GM18858 (cell line): ENCODE measurements around the gene KIF25.

ENCODE experiments used
- ATAC-seq: cut with Tn5 transposase; IDR thresholded peaks from one replicate; pipeline ENCODE4 v1.9.1; 2021; ENCODE audit not compliant: unreplicated experiment

Gene KIF25

DNA sequence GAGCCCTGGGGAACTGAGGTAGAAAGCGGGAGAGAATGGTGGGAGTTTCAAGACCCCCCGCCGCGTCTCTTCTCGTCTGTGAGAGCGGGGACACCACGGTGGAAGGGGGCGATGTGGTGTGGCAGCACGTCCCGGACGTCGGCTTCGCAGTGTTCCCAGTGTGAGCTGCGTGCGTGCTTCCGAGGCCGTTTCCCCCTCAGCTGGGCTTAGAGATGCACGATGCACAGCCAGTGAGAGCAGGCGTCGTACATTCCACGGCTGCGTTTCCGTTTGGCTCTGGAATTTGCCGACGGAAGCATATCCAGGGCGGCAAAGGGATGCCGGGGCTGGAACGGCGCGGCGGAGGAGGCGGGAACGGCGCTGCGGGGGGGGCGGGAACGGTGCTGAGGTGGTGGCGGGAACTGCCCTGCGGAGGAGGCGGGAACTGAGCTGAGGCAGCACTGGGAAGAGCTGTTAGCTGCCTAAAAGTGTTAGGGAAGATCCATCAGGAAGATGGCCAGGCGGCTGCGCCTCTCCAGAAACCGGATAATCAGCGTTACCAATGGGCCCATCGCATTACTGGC, 37.7 kb downstream of the KIF25 start:
- no peak for ATAC-seq

DNA sequence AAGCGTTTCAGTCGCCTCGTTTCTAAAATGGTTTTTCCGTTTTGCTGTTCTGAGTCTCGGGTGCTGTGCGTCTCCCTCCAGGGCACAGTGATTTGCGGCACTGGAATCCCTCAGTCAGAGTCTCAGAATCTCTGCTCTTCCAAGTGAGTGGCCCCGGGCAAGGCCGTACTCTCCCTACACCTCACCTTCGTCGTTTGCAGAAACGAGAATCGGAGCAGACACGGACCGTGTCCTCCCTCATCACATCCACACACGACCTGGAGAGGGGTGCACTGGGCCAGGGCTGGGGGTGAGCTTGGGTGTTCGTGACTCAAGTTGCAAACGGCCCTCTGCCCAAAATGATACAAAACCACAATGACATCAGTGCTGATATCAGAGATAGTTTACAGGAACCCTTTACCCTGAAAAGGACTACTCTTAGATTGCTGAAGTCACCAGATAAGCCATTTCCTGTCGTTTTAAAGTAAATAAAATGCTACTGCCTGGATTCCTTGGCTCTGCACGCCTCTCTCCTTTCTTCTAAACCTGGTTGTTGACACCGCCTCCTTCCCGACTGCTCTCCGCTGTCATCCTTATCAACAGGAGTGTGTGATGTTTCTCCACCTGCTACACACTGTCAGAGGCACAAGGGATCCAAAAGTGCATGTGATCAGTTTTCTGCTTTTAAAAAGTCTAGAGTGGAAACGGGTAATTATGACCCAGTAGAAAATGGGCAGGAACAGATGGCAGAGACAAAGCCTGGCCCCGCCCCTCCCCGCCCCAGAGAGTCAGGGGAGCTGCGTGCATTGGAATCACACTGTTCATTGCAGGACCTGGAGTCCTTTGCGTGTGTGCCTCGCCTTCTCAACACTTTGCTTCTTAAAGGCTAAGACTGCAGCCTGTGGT, 38.4 kb downstream of the KIF25 start:
- no peak for ATAC-seq

DNA sequence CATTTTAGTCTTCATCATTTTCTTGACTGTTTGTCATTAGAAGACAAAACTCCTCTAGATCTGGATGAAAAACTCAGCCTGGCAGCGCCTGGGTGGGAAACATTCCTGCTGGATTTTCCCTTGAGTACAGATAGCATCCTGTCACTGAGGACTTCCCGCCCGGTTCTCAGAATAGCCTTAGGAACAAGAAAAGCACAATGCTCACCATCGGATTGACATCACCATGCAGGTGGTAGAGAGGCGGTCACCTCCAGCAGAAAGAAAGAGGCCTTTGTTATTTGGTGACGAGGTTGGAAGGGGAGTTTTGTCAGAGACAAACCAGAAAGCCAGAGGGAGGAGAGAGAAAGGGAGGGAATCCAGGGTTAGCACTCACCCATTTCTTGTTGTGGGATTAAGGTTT, 39.8 kb downstream of the KIF25 start:
- ATAC-seq: no peak

DNA sequence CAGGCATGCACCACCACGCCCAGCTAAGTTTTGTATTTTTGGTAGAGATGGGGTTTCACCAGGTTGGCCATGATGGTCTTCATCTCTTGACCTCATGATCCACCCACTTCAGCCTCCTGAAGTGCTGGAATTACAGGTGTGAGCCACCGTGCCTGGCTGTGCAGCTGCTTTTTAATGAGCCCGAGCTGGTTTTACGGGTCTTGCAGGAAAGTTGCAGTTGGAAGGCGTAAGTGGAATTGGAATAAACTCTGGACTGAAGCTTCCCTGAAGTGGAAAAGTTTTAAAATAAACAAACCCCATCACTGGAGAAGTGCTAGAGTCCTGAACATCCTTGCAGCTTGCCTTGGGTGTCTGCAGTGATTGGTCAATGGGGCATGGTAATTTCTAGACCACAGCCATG, 40.4 kb downstream of the KIF25 start:
- ATAC-seq: no peak

DNA sequence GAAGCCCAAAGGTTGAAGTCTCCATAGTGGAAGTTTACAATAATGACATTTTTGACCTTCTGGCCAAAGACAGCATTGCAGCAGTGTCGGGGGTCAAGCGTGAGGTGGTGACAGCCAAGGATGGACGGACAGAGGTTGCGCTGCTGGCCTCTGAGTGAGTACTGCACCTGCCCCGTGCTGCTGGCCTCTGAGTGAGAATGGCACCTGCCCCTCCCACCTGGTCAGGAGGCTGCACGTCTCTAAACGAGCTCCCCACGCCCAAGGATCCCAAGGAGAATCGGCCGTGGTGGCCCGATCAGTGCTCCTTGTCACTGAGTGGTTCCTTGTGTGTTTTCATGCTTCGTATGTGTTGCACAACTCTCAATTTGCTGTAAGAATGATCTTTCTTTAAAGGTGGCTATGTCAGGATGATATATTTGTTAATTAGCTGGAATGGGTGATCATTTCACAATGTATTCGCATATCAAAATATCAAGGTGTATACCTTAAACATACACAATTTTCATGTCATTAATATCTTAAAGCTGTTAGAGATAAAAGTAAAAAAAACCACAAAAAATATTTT, 41.2 kb downstream of the KIF25 start:
- no peak for ATAC-seq

DNA sequence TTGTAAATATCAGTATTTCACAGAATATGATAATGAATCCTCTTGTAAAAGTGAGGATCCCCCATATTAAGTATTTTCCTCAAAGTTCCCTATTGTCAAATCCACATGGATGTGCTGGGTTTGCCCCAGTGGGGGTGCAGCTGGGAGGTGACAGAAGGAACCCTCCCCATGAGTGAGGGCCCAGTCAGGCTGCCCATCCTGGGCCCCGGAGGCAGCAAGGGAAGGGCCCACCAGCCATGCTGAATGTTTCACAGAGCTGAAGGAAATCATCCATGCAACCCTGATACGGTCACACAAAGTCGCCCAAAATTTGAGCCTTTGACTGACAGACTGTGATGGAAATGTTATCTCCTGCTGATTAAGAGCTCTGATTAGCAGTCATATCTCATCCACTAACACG, 41.8 kb downstream of the KIF25 start:
- ATAC-seq: no peak

DNA sequence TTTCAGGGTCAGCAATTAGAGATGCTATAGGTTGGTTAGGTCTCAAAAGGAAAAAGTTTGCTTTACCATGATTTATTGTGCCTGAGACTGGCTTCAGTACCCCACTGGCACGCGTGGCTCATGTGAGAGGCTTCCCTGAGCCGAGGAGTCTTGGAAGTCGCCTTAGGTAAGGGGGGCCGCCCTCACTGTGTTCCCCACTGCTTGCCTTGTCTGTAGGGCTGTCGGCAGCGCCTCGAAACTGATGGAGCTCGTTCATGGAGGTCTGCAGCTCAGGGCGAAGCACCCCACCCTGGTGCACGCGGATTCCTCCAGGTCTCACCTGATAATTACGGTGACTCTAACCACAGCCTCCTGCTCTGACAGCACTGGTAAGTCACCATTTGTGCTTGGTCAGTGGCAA, 42.4 kb downstream of the KIF25 start:
- ATAC-seq: no peak

DNA sequence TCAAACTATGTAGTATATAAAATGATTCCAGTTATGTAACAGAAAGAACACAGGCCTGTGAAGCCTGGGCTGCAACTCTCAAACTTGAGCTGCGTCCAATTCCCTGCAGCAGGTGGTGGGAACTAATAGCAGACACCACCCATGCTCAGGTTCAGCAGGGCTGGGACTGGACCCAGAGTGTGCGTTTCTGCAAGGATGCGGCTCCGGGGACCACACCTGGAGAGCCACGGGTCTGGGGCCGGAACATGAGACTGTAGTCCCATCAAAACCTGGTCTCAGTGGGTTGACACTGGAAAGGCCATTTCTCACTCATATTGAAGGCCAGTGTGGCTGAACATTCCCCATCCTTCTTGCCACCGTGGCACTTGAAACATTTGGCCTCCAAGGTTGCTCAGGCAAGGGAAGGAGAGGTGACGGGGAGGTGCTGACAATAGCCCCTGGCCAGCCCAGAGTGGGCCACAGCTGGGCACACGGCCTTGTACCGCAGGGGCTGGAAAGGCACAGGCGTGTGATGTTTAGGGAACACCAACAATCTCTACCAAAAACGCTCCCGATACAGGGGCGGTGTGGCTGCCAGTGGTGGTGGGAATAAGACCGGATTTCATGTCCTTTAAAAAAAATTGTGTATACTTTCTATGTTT, 43.5 kb downstream of the KIF25 start:
- no peak for ATAC-seq

DNA sequence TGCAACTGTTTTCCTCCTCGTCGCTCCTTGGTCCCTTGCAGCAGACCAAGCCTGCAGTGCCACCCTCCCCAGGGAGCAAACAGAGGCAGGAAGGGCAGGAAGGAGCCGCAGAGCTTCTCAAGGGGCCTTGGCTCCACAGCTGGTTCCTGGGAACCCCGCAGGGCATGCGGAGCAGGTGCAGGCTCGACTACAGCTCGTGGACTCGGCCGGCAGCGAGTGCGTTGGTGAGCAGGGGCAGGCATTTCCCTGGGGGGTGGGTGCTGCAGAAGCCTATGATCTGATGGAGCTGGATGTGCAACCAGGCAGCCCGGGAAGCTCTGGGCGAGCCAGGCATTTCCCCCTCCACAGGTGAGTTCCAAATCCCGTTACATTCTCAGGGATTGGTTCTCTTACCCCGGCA, 44.5 kb downstream of the KIF25 start:
- ATAC-seq: no peak

DNA sequence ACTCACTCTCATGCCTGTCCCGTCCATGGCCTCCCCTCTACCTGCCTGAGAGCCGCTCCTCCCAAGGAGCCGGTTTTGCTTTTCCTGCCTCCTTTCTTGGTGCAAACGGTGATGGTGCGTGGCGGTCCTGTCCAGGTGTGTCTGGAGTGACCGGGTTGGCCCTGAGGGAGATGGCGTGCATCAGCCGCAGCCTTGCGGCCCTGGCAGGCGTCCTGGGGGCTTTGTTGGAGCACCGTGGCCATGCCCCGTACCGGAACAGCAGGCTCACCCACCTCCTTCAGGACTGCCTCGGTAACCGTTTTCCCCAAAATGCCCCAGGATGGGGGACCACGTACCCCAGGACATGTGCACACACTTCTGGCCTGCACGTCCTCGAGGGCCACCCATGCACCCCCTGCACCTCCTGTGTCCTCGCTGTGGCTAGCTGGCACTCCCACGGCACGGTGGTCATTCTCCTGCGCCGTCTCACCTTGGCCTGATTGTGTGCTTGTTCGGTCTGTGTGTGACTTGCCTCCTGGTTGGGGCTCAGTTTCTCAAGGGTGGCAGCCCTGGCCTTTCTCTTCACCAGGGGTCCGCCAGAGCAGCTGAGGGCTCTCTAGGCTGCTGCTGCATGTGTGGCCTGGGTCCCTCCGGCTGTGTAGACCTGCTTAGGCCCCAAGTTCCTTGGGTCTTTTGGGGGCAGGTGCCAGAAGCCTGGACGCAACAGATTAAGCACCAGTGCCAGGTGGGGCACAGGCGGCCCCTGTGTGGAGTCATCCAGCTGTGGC, 45.1 kb downstream of the KIF25 start:
- ATAC-seq: no peak

DNA sequence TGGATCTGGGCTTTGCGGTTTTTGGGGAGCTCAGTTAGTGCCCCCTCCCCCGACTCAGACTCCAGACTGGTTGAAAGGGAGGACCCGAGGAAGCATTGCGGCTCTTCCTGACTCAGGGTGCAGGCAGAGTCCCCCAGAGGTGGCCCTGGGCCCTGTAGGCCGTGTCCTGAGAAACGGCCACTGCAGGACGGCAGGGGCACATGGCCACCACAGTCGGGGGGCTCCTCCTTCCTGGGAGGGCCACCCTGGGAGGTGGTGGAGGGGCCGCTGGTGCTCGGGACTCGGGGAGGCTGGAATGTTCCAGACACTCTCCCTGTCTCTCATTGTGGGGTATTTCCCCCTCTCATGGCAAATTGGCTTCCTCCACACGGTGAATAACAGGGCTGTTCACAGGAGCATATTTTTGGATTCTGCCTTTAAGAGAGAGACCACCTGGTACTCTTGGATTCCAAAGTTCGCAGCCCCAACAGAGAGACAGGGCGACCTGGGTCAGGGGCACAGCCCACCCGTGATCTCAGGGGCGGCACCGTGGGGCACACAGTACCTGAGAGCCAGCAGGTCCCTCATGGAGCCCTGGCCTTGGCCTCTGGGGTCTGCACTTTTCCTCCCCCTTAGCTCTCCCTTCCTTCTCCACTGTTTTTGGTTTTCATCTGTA, 45.8 kb downstream of the KIF25 start:
- no peak for ATAC-seq

DNA sequence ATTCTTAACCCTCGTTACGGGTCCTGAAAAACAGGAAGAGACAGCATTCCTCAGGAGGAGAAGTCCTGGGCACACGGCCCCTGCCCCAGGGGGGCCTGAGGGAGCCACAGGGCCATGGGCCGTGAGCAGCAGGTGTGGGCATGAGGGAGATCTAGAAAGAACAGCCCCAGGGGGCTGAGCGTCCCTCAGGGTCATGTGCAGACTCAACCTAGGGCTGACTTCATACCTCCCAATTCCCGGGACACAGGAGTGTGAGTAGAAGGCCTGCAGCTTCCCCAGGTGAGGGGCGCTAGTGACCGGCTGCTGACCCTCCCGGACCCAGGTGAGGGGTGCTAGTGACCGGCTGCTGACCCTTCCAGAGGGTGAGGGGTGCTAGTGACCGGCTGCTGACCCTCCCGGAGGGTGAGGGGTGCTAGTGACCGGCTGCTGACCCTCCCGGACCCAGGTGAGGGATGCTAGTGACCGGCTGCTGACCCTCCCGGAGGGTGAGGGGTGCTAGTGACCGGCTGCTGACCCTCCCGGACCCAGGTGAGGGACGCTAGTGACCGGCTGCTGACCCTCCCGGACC, 46.5 kb downstream of the KIF25 start:
- ATAC-seq: no peak

DNA sequence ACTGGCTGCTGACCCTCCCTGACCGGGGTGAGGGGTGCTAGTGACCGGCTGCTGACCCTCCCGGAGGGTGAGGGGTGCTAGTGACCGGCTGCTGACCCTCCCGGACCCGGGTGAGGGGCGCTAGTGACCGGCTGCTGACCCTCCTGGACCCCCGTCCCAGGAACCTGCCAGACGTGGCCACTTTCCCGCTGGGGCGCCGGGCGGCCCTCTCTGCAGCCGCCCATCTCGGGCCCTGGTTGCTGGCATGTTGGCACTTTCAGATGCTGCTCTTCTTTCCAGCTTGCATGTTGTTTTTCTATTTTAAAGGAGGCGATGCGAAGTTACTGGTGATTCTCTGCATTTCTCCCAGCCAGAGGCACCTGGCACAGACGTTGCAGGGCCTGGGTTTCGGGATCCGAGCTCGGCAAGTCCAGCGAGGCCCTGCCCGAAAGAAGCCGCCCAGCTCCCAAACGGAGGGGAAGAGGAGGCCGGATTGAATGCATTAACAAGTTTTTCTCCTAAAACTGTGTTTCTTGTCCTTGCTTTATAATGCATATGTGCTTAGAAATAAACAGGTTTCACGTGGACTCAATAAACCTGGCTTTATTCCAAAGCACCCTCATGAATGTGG, 47.2 kb downstream of the KIF25 start:
- no peak for ATAC-seq

DNA sequence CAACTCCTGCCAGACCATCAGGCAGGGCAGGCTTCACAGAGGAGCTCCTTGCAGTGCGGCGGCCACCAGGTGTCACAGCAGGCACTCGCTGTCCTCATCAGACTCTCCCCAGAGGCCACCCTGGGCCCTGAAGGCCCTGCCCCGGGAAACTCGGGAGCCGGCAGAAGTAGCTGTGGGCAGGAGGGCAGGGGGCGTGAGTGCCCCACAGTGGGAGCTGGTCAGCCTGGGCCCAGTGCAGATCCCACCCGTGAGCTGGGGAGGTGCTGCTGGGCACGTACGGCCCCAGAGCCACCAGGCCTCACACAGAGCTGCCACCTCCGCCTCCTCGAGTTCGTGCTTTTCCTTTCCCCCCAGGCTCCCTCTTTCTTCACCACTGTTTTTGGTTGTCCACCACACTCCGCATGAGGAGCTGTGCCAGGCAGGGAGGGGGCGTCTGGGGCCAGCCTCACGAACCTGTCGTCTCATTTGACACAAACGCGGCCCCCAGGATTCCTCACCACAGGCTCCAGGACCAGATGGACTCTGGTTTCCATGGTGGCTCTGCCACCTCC, 47.7 kb downstream of the KIF25 start:
- no peak for ATAC-seq

DNA sequence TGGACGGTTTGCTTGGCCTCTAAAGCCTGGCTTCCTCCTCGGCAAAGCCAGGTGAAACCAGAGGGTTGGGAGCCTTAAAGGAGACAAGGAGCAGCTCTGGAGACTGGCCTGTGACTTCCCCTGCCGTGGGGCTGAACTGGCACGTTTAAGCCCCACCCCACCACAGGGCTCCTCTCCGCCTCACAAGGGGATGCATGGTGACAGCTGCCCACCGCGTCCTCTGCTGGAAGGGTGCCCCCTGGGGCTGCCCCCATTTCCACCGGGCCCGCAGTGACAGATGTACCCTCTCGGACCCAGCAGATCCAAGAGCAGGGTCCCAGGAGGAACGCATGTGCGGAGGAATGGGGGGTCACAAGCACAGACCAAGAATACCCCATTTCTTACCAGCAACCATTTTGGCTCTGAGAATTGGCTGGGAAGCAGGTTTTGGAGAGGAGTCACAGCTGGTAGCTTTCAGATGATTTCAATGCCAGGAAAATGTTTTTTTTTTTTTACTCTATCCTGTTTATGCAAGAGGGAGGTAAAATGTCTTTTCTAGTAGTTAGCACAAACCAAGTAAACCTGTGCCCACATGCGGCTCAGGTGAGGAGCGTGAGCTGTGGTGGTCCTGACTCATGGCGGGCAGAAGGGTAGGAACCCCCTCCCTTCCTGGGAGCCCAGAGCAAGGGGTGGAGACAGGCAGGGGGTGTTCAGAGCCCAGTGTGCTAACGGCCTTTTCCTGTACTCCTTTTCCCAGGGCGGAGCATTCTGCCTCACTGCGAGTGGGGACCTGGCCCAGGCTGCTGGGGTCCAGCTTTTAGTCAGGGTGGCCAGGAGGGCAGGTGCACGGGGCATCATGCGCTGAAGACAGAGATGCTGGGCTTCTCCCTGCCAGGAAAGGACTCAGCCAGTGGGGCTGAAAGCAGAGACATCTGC, 48.5 kb downstream of the KIF25 start:
- ATAC-seq: no peak

DNA sequence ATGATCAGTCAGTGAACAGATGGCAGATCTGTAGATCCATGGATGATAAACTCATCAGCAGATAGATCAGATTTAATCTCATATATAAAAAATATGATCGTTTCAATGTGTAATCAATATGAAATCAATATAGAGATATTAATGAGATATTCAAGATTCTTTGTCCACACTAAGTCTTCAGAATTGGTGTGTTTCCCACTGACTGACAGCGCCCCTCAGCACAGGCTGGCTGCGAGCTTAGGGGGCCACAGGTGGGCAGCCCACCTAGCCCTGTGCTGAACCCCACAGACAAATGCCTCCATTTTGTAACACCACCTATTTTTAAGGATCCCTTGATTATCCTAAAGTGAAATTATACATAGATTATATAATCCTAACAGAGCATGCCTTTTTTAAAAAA, 49.2 kb downstream of the KIF25 start:
- ATAC-seq: no peak

DNA sequence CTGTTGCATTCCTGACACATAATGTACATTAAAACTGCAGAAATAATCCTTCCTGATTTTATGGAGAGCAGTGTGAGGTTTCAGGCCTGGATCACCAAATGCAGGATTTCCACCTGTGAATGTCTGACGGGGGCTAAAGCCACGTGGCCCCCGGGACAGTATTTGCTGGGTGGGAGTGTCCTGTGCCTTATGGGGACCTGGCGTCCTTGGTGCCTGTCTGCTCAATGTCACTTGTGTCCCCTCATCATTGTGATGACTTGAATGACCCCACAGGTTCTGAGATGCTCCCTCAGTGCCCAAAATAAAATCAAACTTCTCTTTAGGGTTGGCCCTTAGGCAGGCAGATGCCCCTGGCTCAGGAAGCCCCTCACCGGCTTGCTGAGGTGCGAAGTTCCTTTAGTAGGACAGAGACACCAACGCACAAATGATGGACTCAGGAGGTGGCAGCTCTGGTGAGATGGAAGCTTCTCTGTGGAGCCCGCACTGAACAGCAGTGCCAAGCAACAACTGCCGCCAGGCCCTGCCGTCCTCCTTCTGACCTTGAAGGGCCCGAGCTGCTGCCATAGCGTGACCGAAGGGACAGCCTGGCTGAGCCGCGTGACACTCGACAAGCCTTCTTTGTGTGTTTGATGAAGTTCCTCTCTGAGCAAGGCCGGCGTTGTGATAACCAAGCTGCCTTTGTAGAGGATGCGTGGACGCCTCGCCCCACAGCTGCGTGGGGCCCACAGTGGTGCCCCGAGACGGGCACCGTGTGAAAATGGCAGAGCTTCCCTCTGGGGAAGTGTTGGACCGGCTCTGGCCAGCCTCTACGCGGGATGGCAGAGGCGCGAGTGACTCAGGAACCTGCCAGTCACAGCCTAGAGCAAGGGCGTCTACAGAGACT, 50.6 kb downstream of the KIF25 start:
- ATAC-seq: no peak

DNA sequence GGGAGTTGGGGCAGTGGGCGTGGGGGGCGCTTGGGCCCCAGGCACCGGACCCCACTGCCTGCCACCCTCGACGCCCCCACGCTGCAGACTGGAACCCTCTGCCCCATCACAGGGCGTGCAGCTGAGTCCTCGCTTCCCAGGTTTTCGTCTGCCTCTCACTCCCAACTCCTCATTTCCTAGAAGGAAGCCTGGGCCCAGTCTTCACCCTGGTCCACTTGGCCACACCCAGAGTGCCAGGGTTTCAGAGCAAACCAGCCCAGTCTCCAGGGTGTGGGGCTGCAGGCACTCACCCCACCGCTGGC, 51.2 kb downstream of the KIF25 start:
- no peak for ATAC-seq
